Breast epithelium (tissue), 4 donors: Measurements from ENCODE around the gene CFL1. TPM values are rescaled to one million over a fixed set of nuclear protein-coding genes. Genes with fewer than 3 reads are reported as not detected.

ENCODE experiments used
- DNase-seq, 2 donors: peaks; one replicate each; pipeline ENCODE4 v3.0.0-alpha.2; 2019; ENCODE audit warnings: low spot score in 2 of 2
- H3K27ac ChIP-seq, 2 donors: fragments of 200-600 bp; sonication (generic) in 1 of 2; one replicate each; pipeline ENCODE4 v1.5.1; 2016 to 2019; ENCODE audit warnings: mild to moderate bottlenecking in 1 of 2
- H3K27me3 ChIP-seq, 2 donors: fragments of 200-600 bp; sonication (generic) in 1 of 2; one replicate each; pipeline versions ENCODE4 v1.5.1 to v1.6.0; 2017 to 2019; ENCODE audit warnings: control low read depth in 1 of 2, mild to moderate bottlenecking in 1 of 2
- H3K36me3 ChIP-seq: fragments of 200-600 bp; one replicate; pipeline ENCODE4 v1.5.1; 2019
- H3K4me1 ChIP-seq, 2 donors: fragments of 200-600 bp; sonication (generic); one replicate each; pipeline ENCODE4 v1.5.1; 2016 to 2019; ENCODE audit warnings: control low read depth in 1 of 2
- H3K4me3 ChIP-seq, 3 donors: fragments of 200-600 bp; sonication (generic); 1 replicate in 2 of 3; 2 replicates in 1 of 3; pipeline ENCODE4 v1.5.1; 2016 to 2019; ENCODE audit warnings: mild to moderate bottlenecking in 3 of 3, moderate library complexity in 2 of 3
- H3K9me3 ChIP-seq, 2 donors: fragments of 200-600 bp; sonication (generic) in 1 of 2; one replicate each; pipeline ENCODE4 v1.5.1; 2016 to 2019; ENCODE audit warnings: control low read depth in 1 of 2
- CTCF ChIP-seq, 3 donors: fragments of 450-650 bp; IDR thresholded peaks; one replicate each; pipeline ENCODE4 v1.5.1; 2016 to 2017; ENCODE audit warnings: antibody characterized with exemption in 3 of 3, mild to moderate bottlenecking in 3 of 3, moderate library complexity in 3 of 3
- POLR2A ChIP-seq: fragments of 450-650 bp; IDR thresholded peaks from one replicate; pipeline ENCODE4 v1.6.1; 2016; ENCODE audit warnings: antibody characterized with exemption, mild to moderate bottlenecking, moderate library complexity
- POLR2AphosphoS5 ChIP-seq, 3 donors: sonication (generic); formaldehyde crosslinking; IDR thresholded peaks; one replicate each; pipeline ENCODE4 v1.6.1; 2017; ENCODE audit warnings: antibody characterized with exemption in 3 of 3
- intact Hi-C: fragments of 100-400 bp; cut with DNase I; formaldehyde crosslinking; loops from one replicate; pipeline ENCODE4 v1.15.1; 2023; ENCODE audit warnings: low total_unique reads
- total RNA-seq, 3 donors: library from RNA; depleted of rRNA; stranded (reverse); fragments of >200 nt; gene quantifications; one replicate each; pipeline ENCODE4 v1.1.0, GENCODE V29; 2016

The CFL1 gene
- total RNA-seq, 3 donors from 2014 or later, result 407 to 564 (median 453) TPM

GRCh38 chr11:65806979-65807378, 51.0 kb downstream of the CFL1 start:
- DNase-seq, result no peak
- Histone ChIP-seq H3K4me1 (no peaks in the 10 kb centered on the region), H3K27ac (no peak overlapping the region), H3K9me3 (no peaks in the 10 kb centered on the region), H3K4me3 (no peak overlapping the region), H3K36me3 (no peaks in the 10 kb centered on the region), H3K27me3 (peaks cover 0 to 25% of the 10 kb centered on the region in 2 donors)
- intact Hi-C loops, result no loop called here
- TF ChIP-seq CTCF (IDR thresholded peaks at IDR 0.05), result no peak
- TF ChIP-seq POLR2A, result no peak
- TF ChIP-seq POLR2AphosphoS5 (IDR thresholded peaks at IDR 0.05), result no peak

Other genes with a start within 250 kb of the CFL1 start
- 10 to 100 TPM; 30.4 to 39.0 (median 36.7) TPM for gene MAP3K11, start 244.0 kb downstream of the CFL1 start, total RNA-seq
- 10 to 100 TPM; 13.4 to 21.0 (median 20.1) TPM for gene PCNX3, start 242.4 kb downstream of the CFL1 start, total RNA-seq
- 10 to 100 TPM; 18.2 to 27.9 (median 25.5) TPM for gene SIPA1, start 220.1 kb downstream of the CFL1 start, total RNA-seq
- gene RELA, start 195.3 kb downstream of the CFL1 start, total RNA-seq, result 10 to 100 TPM; 45.0 to 57.7 (median 46.2) TPM
- gene KAT5, start 145.9 kb downstream of the CFL1 start, total RNA-seq, result 10 to 100 TPM; 50.1 to 66.7 (median 61.3) TPM
- gene RNASEH2C, start 137.4 kb downstream of the CFL1 start, total RNA-seq, result 100 to 1,000 TPM in 1 of 3 donors, 10 to 100 TPM in 2; 89.1 to 110 (median 99.8) TPM
- 10 to 100 TPM; 15.5 to 19.3 (median 17.6) TPM for gene AP5B1, start 77.2 kb downstream of the CFL1 start, total RNA-seq
- 1 to 10 TPM in 2 of 3 donors, not detected in 1; 3.6 to 5.1 TPM for gene OVOL1, start 71.1 kb downstream of the CFL1 start, total RNA-seq
- 1 to 10 TPM in 1 of 3 donors, under 1 TPM in 2; 0.15 to 2.3 (median 0.48) TPM for gene SNX32, start 24.2 kb downstream of the CFL1 start, total RNA-seq
- 10 to 100 TPM; 29.8 to 44.6 (median 42.9) TPM for gene MUS81, start 2.3 kb upstream of the CFL1 start, total RNA-seq
- gene EFEMP2, start 14.6 kb upstream of the CFL1 start, total RNA-seq, result 10 to 100 TPM; 34.5 to 75.0 (median 57.0) TPM
- gene CTSW, start 21.7 kb upstream of the CFL1 start, total RNA-seq, result 1 to 10 TPM; 1.6 to 4.0 (median 1.9) TPM
- gene FIBP, start 30.3 kb upstream of the CFL1 start, total RNA-seq, result 10 to 100 TPM; 51.2 to 68.5 (median 51.7) TPM
- gene CCDC85B, start 32.5 kb upstream of the CFL1 start, total RNA-seq, result 10 to 100 TPM; 30.3 to 91.1 (median 41.9) TPM
- 10 to 100 TPM in 1 of 3 donors, 1 to 10 TPM in 2; 2.4 to 17.0 (median 7.2) TPM for gene FOSL1, start 42.2 kb upstream of the CFL1 start, total RNA-seq
- gene C11orf68, start 60.9 kb upstream of the CFL1 start, total RNA-seq, result 10 to 100 TPM; 16.7 to 20.3 (median 19.7) TPM
- gene DRAP1, start 61.2 kb upstream of the CFL1 start, total RNA-seq, result 10 to 100 TPM; 50.1 to 64.5 (median 51.5) TPM
- gene TSGA10IP, start 87.3 kb upstream of the CFL1 start, total RNA-seq, result not detected
- gene SART1, start 103.6 kb upstream of the CFL1 start, total RNA-seq, result 10 to 100 TPM; 55.2 to 68.5 (median 55.9) TPM
- gene EIF1AD, start 144.0 kb upstream of the CFL1 start, total RNA-seq, result 10 to 100 TPM; 31.0 to 33.1 (median 31.0) TPM
- 10 to 100 TPM; 15.7 to 42.0 (median 37.4) TPM for gene BANF1, start 144.3 kb upstream of the CFL1 start, total RNA-seq
- under 1 TPM in 2 of 3 donors, not detected in 1; 0.59 to 0.98 TPM for gene CST6, start 153.8 kb upstream of the CFL1 start, total RNA-seq
- 1 to 10 TPM in 1 of 3 donors, under 1 TPM in 1, not detected in 1; 0.32 to 1.3 TPM for gene CATSPER1, start 168.3 kb upstream of the CFL1 start, total RNA-seq
- under 1 TPM in 1 of 3 donors, not detected in 2; 0.29 TPM for gene GAL3ST3, start 191.0 kb upstream of the CFL1 start, total RNA-seq
- 100 to 1,000 TPM; 144 to 163 (median 154) TPM for gene SF3B2, start 194.2 kb upstream of the CFL1 start, total RNA-seq
- gene PACS1, start 212.1 kb upstream of the CFL1 start, total RNA-seq, result 10 to 100 TPM; 37.9 to 40.6 (median 38.6) TPM